C4-2B (cell line): ENCODE measurements around the gene C19orf85.
A peak's percentile ranks its signal among the peaks of the same experiment; 100 is the strongest.

Source experiments
- ZFX ChIP-seq: fragments of 450-650 bp; IDR thresholded peaks from 2 replicates; pipeline ENCODE4 v1.6.1; 2017
- TF ChIP-seq, protein P1 (sequence below): fragments of 450-650 bp; conservative IDR thresholded peaks from 2 replicates; pipeline ENCODE4 v1.5.1; 2017; ENCODE audit warnings: mild to moderate bottlenecking

GRCh38 chr19:55503502-55504251 lies 39.1 kb upstream of the C19orf85 start:
- TF ChIP-seq, protein P1, sequence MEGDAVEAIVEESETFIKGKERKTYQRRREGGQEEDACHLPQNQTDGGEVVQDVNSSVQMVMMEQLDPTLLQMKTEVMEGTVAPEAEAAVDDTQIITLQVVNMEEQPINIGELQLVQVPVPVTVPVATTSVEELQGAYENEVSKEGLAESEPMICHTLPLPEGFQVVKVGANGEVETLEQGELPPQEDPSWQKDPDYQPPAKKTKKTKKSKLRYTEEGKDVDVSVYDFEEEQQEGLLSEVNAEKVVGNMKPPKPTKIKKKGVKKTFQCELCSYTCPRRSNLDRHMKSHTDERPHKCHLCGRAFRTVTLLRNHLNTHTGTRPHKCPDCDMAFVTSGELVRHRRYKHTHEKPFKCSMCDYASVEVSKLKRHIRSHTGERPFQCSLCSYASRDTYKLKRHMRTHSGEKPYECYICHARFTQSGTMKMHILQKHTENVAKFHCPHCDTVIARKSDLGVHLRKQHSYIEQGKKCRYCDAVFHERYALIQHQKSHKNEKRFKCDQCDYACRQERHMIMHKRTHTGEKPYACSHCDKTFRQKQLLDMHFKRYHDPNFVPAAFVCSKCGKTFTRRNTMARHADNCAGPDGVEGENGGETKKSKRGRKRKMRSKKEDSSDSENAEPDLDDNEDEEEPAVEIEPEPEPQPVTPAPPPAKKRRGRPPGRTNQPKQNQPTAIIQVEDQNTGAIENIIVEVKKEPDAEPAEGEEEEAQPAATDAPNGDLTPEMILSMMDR = peak; percentile 95
- no peak for TF ChIP-seq ZFX
